HG02943 (cell line): Measurements from ENCODE around the gene MALAT1.

Experiments
- ATAC-seq: cut with Tn5 transposase; IDR thresholded peaks from one replicate; pipeline ENCODE4 v1.9.1; 2021; ENCODE audit warnings: mild to moderate bottlenecking, low read depth, moderate library complexity; ENCODE audit not compliant: unreplicated experiment

MALAT1 gene

GRCh38 chr11:65478388-65479183, 20.3 kb upstream of the MALAT1 start:
- ATAC-seq, result no peak

- no peak for ATAC-seq
These were observed 19.4 kb upstream of the MALAT1 start for GRCh38 chr11:65479184-65480145.

GRCh38 chr11:65482306-65482850, 16.5 kb upstream of the MALAT1 start:
- no peak for ATAC-seq

GRCh38 chr11:65485920-65486219, 13.0 kb upstream of the MALAT1 start:
- no peak for ATAC-seq

GRCh38 chr11:65486570-65487466, 12.0 kb upstream of the MALAT1 start:
- ATAC-seq, result no peak

GRCh38 chr11:65487467-65488272, 11.2 kb upstream of the MALAT1 start:
- no peak for ATAC-seq

- no peak for ATAC-seq
These were observed 10.4 kb upstream of the MALAT1 start for GRCh38 chr11:65488273-65489034.

- ATAC-seq, result no peak
These were observed 9.7 kb upstream of the MALAT1 start for GRCh38 chr11:65489035-65489705.

- ATAC-seq, result no peak
These were observed 9.0 kb upstream of the MALAT1 start for GRCh38 chr11:65489706-65490320.

- no peak for ATAC-seq
These were observed 7.7 kb upstream of the MALAT1 start for GRCh38 chr11:65491163-65491465.

- ATAC-seq, result no peak
These were observed 7.0 kb upstream of the MALAT1 start for GRCh38 chr11:65491614-65492386.

- ATAC-seq, result no peak
These were observed 6.5 kb upstream of the MALAT1 start for GRCh38 chr11:65492387-65492636.

GRCh38 chr11:65492637-65493366, 6.0 kb upstream of the MALAT1 start:
- no peak for ATAC-seq

- no peak for ATAC-seq
These were observed 5.3 kb upstream of the MALAT1 start for GRCh38 chr11:65493367-65494176.

- ATAC-seq, result no peak
These were observed 2.3 kb upstream of the MALAT1 start for GRCh38 chr11:65496304-65497140.
